IPS-18c (cell line): Measurements from ENCODE around the gene DDA1.

Experiments
- H3K4me3 ChIP-seq: 2 replicates; pipeline ENCODE4 v1.7.0; 2013; ENCODE audit warnings: low read depth, mild to moderate bottlenecking, low read length, moderate library complexity; ENCODE audit not compliant: insufficient read depth
- H3K9me3 ChIP-seq: one replicate; pipeline ENCODE4 v1.6.1; 2013; ENCODE audit warnings: mild to moderate bottlenecking, low read length, moderate library complexity; ENCODE audit not compliant: control insufficient read depth, insufficient read depth

DDA1 gene

DNA sequence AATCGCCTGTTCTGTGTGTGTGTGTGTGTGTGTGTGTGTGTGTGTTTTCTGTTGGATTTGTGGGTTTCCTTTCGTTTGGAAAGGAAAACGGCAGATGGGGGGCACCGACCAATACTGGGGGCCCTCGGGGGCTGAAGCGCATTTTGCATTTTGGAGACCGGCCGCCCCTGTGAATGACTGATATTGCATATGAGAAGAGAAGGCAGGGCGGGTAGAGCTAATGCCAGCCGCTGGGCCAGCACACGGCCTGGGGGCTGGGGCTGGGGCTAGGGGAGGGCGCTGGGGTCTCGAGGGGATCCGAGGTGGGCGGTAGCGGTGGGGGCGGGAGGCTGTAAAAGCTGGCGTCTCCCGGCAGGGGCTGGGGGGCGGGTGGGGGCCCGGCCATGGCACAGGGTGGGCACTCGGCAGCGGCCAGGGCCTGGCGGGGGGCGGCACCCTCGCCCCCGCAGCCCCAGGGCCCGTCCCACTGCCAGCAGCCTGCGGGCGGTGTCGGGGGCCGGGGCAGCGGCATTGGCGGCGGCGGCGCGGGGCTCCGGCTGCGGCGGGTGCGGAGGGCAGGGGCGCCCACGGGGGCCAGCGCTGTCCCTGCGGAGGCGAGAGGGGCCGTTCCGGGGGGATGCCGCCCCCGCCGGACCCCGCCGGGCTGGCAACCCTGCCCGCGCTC lies 14.1 kb downstream of the DDA1 start:
- Histone ChIP-seq H3K9me3 (peaks cover 3% of the 10 kb centered on the region), H3K4me3 (no peak overlapping the region)

DNA sequence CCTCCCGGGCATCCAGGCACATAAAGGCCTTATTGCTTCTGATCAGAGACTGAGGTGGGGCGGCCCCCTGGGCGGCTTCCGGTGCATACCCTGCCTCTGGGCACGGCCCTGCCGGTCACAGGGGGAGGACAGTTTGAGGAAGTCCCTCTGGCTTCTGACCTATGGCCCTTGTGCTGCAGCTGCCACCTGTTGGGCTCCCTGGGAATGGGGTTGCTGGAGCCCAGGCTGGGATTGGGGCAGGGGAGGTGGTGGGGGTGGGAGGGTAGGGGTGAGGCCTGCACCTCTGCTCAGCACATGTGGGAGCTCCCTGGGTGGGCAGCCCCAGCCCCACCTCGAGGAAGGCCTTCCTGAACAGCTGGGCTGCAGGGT lies 14.6 kb downstream of the DDA1 start:
- H3K4me3 ChIP-seq = no peak overlapping the region
- peaks cover 3% of the 10 kb centered on the region for H3K9me3 ChIP-seq

DNA sequence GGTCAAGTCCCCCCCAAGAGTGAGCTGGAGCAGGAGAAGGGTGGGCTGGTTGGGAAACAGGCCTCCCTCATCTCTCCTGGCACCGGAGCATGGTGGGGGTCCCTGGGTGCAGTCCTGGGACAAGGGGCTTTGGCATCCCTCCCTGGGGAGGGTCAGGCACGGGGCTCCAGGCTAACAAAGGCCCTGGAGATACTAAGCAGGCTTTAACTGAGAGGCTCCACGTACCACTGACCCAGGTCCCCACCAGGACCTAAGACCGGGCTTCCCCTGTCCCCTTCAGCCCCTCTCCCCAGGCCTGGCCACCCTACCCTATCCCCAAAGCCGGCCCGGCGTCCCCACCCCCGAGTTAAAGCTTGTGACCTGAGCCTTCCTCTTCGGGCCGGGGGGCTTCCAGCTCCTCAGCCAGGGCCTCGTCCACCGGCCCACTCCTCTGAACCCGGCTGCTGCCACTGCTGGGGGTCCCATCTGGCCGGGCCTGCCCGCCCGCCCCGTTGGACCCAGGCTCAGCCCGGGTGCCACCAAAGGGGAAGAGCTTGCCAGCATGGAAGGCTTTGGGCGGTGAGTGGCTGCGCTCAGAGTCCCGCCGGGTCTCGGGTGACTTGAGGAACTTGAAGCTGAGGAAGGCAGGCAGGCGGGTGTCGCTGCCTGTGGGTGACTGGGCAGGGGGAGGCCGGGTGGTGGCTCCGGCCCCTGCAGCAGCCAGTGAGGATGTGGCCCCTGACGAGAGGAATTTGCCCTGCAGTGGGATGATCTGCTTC lies 15.2 kb downstream of the DDA1 start:
- H3K9me3 ChIP-seq = peaks cover 5% of the 10 kb centered on the region
- no peak overlapping the region for H3K4me3 ChIP-seq

DNA sequence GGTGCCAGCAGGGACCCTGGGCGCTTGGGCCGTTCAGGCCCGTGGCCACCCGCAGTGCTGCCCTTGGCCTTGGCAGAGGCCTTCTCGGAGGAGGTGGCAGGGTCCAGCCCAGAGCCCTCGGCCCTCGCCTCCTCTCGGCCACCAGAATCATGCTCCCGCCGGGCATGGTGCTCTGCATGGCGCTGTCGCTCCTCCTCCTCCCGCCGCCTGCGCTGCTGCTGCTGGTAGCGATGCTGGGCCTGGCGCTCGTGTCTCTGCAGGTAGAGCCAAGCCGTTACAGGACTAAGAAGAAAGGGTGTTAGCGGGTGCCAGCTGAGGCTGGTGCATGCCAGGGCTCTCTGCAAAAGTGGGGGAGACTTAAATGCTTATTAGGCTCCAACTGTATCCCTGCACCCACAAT lies 15.8 kb downstream of the DDA1 start:
- peaks cover 5% of the 10 kb centered on the region for H3K9me3 ChIP-seq

DNA sequence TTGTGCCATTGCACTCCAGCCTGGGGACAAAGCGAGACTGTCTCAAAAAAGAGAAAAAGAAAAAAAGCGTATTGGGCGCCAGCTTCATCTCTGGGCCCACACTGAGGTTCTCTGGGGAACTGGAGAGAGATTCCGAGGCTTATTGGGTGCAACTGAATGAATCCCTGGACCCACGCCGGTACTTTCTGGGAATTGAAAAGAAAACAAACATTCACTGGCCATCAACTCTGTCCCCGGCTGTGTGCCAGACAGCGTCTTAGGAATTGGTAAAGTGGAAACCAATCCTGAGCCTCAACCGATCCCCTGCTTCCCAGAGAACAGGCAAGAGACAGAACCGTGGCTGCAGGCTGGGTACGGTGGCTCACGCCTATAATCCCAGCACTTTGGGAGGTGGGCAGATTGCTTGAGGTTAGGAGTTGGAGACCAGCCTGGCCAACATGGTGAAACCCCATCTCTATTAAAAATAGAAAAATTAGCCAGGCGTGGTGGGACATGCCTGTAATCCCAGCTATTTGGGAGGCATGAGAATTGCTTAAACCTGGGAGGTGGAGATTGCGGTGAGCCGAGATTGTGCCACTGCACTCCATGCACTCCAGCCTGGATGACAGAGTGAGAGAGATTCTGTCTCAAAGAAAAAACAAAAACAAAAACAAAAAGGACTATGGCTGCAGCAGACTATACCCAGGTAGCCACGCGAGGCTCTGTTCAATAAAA lies 16.7 kb downstream of the DDA1 start:
- peaks cover 5% of the 10 kb centered on the region for H3K9me3 ChIP-seq
- H3K4me3 ChIP-seq = no peak overlapping the region

More for the DNA sequence above, 15.8 kb downstream of the DDA1 start:
- H3K4me3 ChIP-seq = no peak overlapping the region

GRCh38 chr19:17326595-17326966 lies 17.2 kb downstream of the DDA1 start:
- Histone ChIP-seq H3K4me3 (no peak overlapping the region), H3K9me3 (peaks cover 5% of the 10 kb centered on the region)

DNA sequence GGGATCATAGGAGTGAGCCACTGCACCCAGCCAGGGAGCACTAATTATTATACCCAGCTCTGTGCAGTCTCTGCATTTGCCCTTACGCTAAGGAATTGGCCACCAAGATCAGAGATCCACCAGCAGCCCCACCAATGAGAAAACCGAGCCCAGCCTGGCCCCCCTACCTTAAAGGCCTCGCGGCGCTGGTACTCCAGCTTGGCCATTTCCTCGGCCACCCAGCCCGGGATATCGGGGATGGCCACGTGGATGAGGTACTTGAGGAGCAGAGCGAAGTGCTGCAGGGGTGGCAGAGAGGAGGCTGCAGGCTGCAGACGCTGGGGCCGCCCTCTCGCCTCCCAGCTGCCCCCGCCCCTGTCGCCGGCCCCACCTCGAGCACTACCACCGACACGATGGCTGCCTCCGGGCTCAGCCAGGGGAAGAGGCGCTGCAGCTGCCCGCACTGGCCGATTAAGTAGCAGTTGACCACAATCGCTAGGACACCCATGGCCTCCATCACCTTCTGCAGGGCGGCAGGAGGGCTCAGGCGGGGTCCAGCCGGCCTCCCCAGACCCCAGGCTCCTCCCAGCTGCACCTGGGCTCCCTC lies 17.8 kb downstream of the DDA1 start:
- Histone ChIP-seq H3K4me3 (peak overlapping the region; percentile 77), H3K9me3 (peaks cover 5% of the 10 kb centered on the region)

DNA sequence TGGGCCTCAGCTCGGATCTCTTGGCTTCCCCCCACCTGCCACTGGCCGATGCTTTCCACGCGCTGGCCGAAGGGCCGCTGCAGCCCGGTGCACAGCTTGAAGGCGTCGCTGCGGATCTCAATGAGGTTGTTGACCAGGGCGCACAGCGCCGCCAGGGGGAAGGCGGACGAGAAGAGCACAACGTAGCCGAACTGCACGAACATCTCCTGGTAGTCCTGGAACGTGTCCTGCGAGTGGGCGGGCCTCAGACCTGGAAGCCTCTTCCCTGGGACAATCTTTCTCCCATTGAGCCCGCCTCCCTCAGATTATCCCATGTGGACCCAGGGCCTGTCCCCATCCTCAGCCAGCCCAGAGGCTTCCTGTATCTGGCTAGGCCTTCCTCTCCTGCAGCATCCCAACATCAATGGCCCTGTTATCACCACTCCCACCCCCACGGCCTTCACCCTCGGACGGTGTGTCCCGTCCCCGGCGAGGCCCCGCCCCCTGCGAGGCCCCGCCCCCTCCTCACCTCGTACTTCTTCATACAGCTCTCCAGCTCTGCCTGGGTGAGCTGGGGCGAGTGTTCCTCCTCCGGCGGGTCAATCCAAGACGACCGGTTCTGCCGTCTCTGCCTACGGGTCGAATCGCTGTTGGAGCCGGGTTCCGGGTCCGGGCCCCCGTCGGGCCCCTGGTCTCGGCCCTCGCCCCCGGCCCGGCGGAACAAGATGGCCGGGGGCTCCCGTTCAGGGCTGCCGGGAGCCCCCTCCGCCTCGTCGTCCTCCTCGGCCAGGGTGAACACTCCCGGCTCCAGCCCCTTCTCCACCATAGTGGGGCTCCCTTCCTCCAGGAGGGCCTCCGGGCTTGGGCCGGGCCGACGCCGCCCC lies 18.5 kb downstream of the DDA1 start:
- peak overlapping the region; percentile 77 for H3K4me3 ChIP-seq
- peaks cover 5% of the 10 kb centered on the region for H3K9me3 ChIP-seq

GRCh38 chr19:17328517-17329365 lies 19.4 kb downstream of the DDA1 start:
- Histone ChIP-seq H3K4me3 (peak overlapping the region; percentile 77), H3K9me3 (peaks cover 5% of the 10 kb centered on the region)

GRCh38 chr19:17329366-17330261 lies 20.3 kb downstream of the DDA1 start:
- Histone ChIP-seq H3K4me3 (no peak overlapping the region), H3K9me3 (peaks cover 5% of the 10 kb centered on the region)

DNA sequence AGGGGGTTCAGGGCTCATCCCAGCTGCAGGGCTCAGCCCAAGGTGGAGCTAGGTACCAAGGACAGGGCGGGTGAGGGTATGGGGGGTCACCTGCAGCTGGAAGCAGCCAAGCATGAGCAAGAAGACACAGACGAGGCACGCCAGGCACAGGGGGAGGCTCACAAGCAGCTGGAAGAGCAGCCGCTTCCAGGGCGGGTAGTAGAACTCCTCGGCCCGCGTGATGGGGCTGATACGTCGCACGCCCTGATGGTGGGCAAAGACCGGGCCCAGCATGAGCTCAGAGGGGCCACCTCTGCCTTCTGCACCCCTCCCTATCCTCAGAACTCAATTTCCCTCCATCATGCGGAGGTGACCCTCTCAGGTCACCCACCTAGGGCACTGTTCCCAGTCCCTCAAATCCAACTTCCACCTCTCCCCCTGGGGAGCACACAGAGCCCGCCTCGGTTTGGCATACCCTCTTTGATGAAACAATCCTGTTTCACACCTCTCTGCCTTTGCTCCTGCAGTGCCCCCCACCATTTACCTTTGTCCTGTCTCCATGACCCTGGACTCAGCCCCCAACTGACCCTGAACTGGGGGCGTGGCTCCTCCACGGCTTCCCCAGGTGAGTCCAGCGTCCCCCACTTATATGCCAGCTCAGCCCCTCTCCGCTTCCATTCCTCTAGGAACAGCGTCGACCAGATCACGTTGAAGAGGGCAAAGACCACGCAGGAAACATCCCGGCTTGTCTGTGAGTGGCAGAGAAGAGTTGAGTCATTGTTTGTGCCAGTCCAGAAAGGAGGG lies 21.1 kb downstream of the DDA1 start:
- Histone ChIP-seq H3K9me3 (peaks cover 5% of the 10 kb centered on the region), H3K4me3 (no peak overlapping the region)

- peaks cover 5% of the 10 kb centered on the region for H3K9me3 ChIP-seq
- no peak overlapping the region for H3K4me3 ChIP-seq
Observed at GRCh38 chr19:17331045-17331558, 21.7 kb downstream of the DDA1 start.

- peaks cover 5% of the 10 kb centered on the region for H3K9me3 ChIP-seq
- no peak overlapping the region for H3K4me3 ChIP-seq
Observed at GRCh38 chr19:17332360-17332676, 23.0 kb downstream of the DDA1 start.

- Histone ChIP-seq H3K9me3 (peaks cover 5% of the 10 kb centered on the region), H3K4me3 (peak overlapping the region; percentile 15; the same call in 1 of the 2 replicates)
Observed at GRCh38 chr19:17332677-17333581, 23.6 kb downstream of the DDA1 start.
